Measurements from ENCODE around the gene BIRC5. TPM values are rescaled to one million over a fixed set of nuclear protein-coding genes. Genes with fewer than 3 reads are reported as not detected.

BIRC5 gene
- total RNA-seq, 1 donor from 2014 or later = 5.8 TPM

- Histone ChIP-seq H4K20me1 (ENCODE audit: insufficient read depth, low read length) (no peaks in the 10 kb centered on the region), H3K36me3 (ENCODE audit: insufficient read depth, low read length) (no peaks in the 10 kb centered on the region), H3K4me1 (ENCODE audit: insufficient read depth, low read length) (peaks cover 5% of the 10 kb centered on the region), H3K4me3 (ENCODE audit: insufficient read depth, low read depth, low read length) (no peak overlapping the region), H3K27ac (ENCODE audit: low read depth, low read length) (no peak overlapping the region), H3K79me2 (ENCODE audit: insufficient read depth, low read length) (no peaks in the 10 kb centered on the region), H3K27me3 (ENCODE audit: insufficient read depth, low read length) (no peaks in the 10 kb centered on the region), H3K9me3 (ENCODE audit: insufficient read depth, low read depth, low read length) (no peaks in the 10 kb centered on the region), H3K9ac (ENCODE audit: low read length) (no peak overlapping the region), H3K4me2 (ENCODE audit: low read length) (no peak overlapping the region), H2AFZ (ENCODE audit: low read depth, low read length) (no peak overlapping the region)
- Mint-ChIP-seq H3K36me3 (ENCODE audit: low read depth, unreplicated experiment) (peaks cover 17% of the 10 kb centered on the region), H3K4me3 (ENCODE audit: unreplicated experiment) (no peak overlapping the region), H3K4me1 (ENCODE audit: low read depth, unreplicated experiment) (peaks cover 6% of the 10 kb centered on the region), H3K27ac (ENCODE audit: unreplicated experiment) (no peak overlapping the region), H3K27me3 (ENCODE audit: low read depth, unreplicated experiment) (no peaks in the 10 kb centered on the region), H3K9me3 (ENCODE audit: unreplicated experiment) (peaks cover 2% of the 10 kb centered on the region)
- FAIRE-seq = no peak
- TF ChIP-seq EZH2 (IDR thresholded peaks at IDR 0.05; ENCODE audit: insufficient read depth, low read length) (no peak), CTCF (IDR thresholded peaks at IDR 0.05; ENCODE audit: insufficient read depth, low read depth, low read length) (no peak)
- no peak for DNase-seq (ENCODE audit: low read depth)
These were observed 11.4 kb upstream of the BIRC5 start for GRCh38 chr17:78202666-78203065.

- H3K79me2 ChIP-seq (ENCODE audit: insufficient read depth, low read length) = no peaks in the 10 kb centered on the region
- Mint-ChIP-seq H3K4me3 (ENCODE audit: unreplicated experiment) (no peak overlapping the region), H3K9me3 (ENCODE audit: unreplicated experiment) (peaks cover 2% of the 10 kb centered on the region), H3K4me1 (ENCODE audit: low read depth, unreplicated experiment) (no peaks in the 10 kb centered on the region), H3K36me3 (ENCODE audit: low read depth, unreplicated experiment) (peaks cover 10% of the 10 kb centered on the region), H3K27me3 (ENCODE audit: low read depth, unreplicated experiment) (no peaks in the 10 kb centered on the region), H3K27ac (ENCODE audit: unreplicated experiment) (no peak overlapping the region)
- H3K27ac ChIP-seq (ENCODE audit: low read depth, low read length) = no peak overlapping the region
- DNase-seq (ENCODE audit: low read depth) (no peak), FAIRE-seq (no peak)
- TF ChIP-seq EZH2 (IDR thresholded peaks at IDR 0.05; ENCODE audit: insufficient read depth, low read length) (no peak), CTCF (IDR thresholded peaks at IDR 0.05; ENCODE audit: insufficient read depth, low read depth, low read length) (no peak)
- H3K9me3 ChIP-seq (ENCODE audit: insufficient read depth, low read depth, low read length) = no peaks in the 10 kb centered on the region
- no peak overlapping the region for H3K4me2 ChIP-seq (ENCODE audit: low read length)
- no peaks in the 10 kb centered on the region for H4K20me1 ChIP-seq (ENCODE audit: insufficient read depth, low read length)
- H3K4me3 ChIP-seq (ENCODE audit: insufficient read depth, low read depth, low read length) = no peak overlapping the region
- no peak overlapping the region for H3K9ac ChIP-seq (ENCODE audit: low read length)
- no peaks in the 10 kb centered on the region for H3K27me3 ChIP-seq (ENCODE audit: insufficient read depth, low read length)
- H3K4me1 ChIP-seq (ENCODE audit: insufficient read depth, low read length) = no peaks in the 10 kb centered on the region
- no peaks in the 10 kb centered on the region for H3K36me3 ChIP-seq (ENCODE audit: insufficient read depth, low read length)
- no peak overlapping the region for H2AFZ ChIP-seq (ENCODE audit: low read depth, low read length)
These were observed 9.5 kb upstream of the BIRC5 start for GRCh38 chr17:78204387-78205123.

- H3K36me3 Mint-ChIP-seq (ENCODE audit: low read depth, unreplicated experiment) = peaks cover 10% of the 10 kb centered on the region
These were observed 8.8 kb upstream of the BIRC5 start for GRCh38 chr17:78205124-78205775.

More at GRCh38 chr17:78205124-78205775, 8.8 kb upstream of the BIRC5 start:
- Mint-ChIP-seq H3K4me3 (ENCODE audit: unreplicated experiment) (no peak overlapping the region), H3K27ac (ENCODE audit: unreplicated experiment) (no peak overlapping the region), H3K9me3 (ENCODE audit: unreplicated experiment) (peaks cover 2% of the 10 kb centered on the region), H3K4me1 (ENCODE audit: low read depth, unreplicated experiment) (no peaks in the 10 kb centered on the region), H3K27me3 (ENCODE audit: low read depth, unreplicated experiment) (no peaks in the 10 kb centered on the region)
- H3K27ac ChIP-seq (ENCODE audit: low read depth, low read length) = no peak overlapping the region
- H3K27me3 ChIP-seq (ENCODE audit: insufficient read depth, low read length) = no peaks in the 10 kb centered on the region
- H3K36me3 ChIP-seq (ENCODE audit: insufficient read depth, low read length) = no peaks in the 10 kb centered on the region
- FAIRE-seq (no peak), DNase-seq (ENCODE audit: low read depth) (no peak)
- H3K79me2 ChIP-seq (ENCODE audit: insufficient read depth, low read length) = no peaks in the 10 kb centered on the region
- no peaks in the 10 kb centered on the region for H3K4me1 ChIP-seq (ENCODE audit: insufficient read depth, low read length)
- TF ChIP-seq CTCF (IDR thresholded peaks at IDR 0.05; ENCODE audit: insufficient read depth, low read depth, low read length) = no peak
- TF ChIP-seq EZH2 (IDR thresholded peaks at IDR 0.05; ENCODE audit: insufficient read depth, low read length) = no peak
- H4K20me1 ChIP-seq (ENCODE audit: insufficient read depth, low read length) = no peaks in the 10 kb centered on the region
- no peak overlapping the region for H3K4me3 ChIP-seq (ENCODE audit: insufficient read depth, low read depth, low read length)
- no peak overlapping the region for H3K9ac ChIP-seq (ENCODE audit: low read length)
- H3K9me3 ChIP-seq (ENCODE audit: insufficient read depth, low read depth, low read length) = no peaks in the 10 kb centered on the region
- no peak overlapping the region for H3K4me2 ChIP-seq (ENCODE audit: low read length)
- H2AFZ ChIP-seq (ENCODE audit: low read depth, low read length) = no peak overlapping the region

All from astrocyte (in vitro differentiated cells and primary cell).